Activated T-cell treated with anti-CD3 and anti-CD28 coated beads, Interleukin-2, amount 50 U/mL, for 24 hours (primary cell): Measurements from ENCODE around the gene SLC13A2.
"Not testable (repeated sequence)": the region's sequence is repeated elsewhere in the genome, so short reads cannot be mapped to it uniquely, and the experiment has no call there.

Experiments used
- DNase-seq: peaks from one replicate; pipeline ENCODE4 v3.0.0-alpha.2; 2020
- H3K27ac Mint-ChIP-seq: 2 replicates; pipeline ENCODE4 v1.8.0; 2020; ENCODE audit warnings: mild to moderate bottlenecking, mixed read lengths
- H3K27me3 Mint-ChIP-seq: 2 replicates; pipeline ENCODE4 v1.8.0; 2020; ENCODE audit warnings: mixed read lengths
- H3K36me3 Mint-ChIP-seq: 2 replicates; pipeline ENCODE4 v1.8.0; 2020; ENCODE audit warnings: low read depth, mixed read lengths
- H3K4me1 Mint-ChIP-seq: 2 replicates; pipeline ENCODE4 v1.8.0; 2020; ENCODE audit warnings: low read depth, mixed read lengths
- H3K4me3 Mint-ChIP-seq: 2 replicates; pipeline ENCODE4 v1.8.0; 2020; ENCODE audit warnings: mild to moderate bottlenecking, moderate library complexity, mixed read lengths
- H3K9me3 Mint-ChIP-seq: 2 replicates; pipeline ENCODE4 v1.8.0; 2020; ENCODE audit warnings: mixed read lengths

The SLC13A2 gene

GRCh38 chr17:28473542-28473941 lies at the start of gene SLC13A2:
Gene SLC13A2, plus strand, starts transcription at chr17:28473644. Its CDS starts 69 bp downstream, at chr17:28473713.
- no peak for DNase-seq
- H3K27me3 Mint-ChIP-seq = no peaks in the 10 kb centered on the region
- H3K36me3 Mint-ChIP-seq = no peaks in the 10 kb centered on the region
- no peak within 1 kb of the TSS for H3K4me3 Mint-ChIP-seq
- no peak within 1 kb of the TSS for H3K27ac Mint-ChIP-seq
- no peaks in the 10 kb centered on the region for H3K9me3 Mint-ChIP-seq
- H3K4me1 Mint-ChIP-seq = peaks cover 22% of the 10 kb centered on the region

GRCh38 chr17:28425206-28425605 lies 48.2 kb upstream of the SLC13A2 start:
- no peak for DNase-seq
- Mint-ChIP-seq H3K9me3 (no peaks in the 10 kb centered on the region), H3K27ac (no peak overlapping the region), H3K27me3 (peaks cover 12% of the 10 kb centered on the region), H3K4me3 (no peak overlapping the region), H3K36me3 (no peaks in the 10 kb centered on the region), H3K4me1 (no peaks in the 10 kb centered on the region)

- Mint-ChIP-seq H3K9me3 (no peaks in the 10 kb centered on the region), H3K27me3 (peaks cover 12% of the 10 kb centered on the region), H3K4me3 (no peak overlapping the region), H3K4me1 (no peaks in the 10 kb centered on the region), H3K27ac (no peak overlapping the region), H3K36me3 (no peaks in the 10 kb centered on the region)
- DNase-seq = no peak
Measured at GRCh38 chr17:28426081-28426519, 47.3 kb upstream of the SLC13A2 start.

- Mint-ChIP-seq H3K4me3 (no peak overlapping the region), H3K27me3 (peaks cover 18% of the 10 kb centered on the region), H3K27ac (no peak overlapping the region), H3K4me1 (no peaks in the 10 kb centered on the region), H3K36me3 (no peaks in the 10 kb centered on the region), H3K9me3 (no peaks in the 10 kb centered on the region)
- no peak for DNase-seq
Measured at GRCh38 chr17:28427371-28427770, 46.1 kb upstream of the SLC13A2 start.

GRCh38 chr17:28427982-28428381 lies 45.5 kb upstream of the SLC13A2 start:
- not testable (repeated sequence) for H3K4me1 Mint-ChIP-seq, DNase-seq, H3K27ac Mint-ChIP-seq, H3K9me3 Mint-ChIP-seq, H3K36me3 Mint-ChIP-seq, H3K4me3 Mint-ChIP-seq
- H3K27me3 Mint-ChIP-seq = peaks cover 18% of the 10 kb centered on the region

GRCh38 chr17:28433721-28434120 lies 39.7 kb upstream of the SLC13A2 start:
- Mint-ChIP-seq H3K27me3 (peaks cover 10% of the 10 kb centered on the region), H3K27ac (no peak overlapping the region), H3K9me3 (no peaks in the 10 kb centered on the region), H3K4me3 (no peak overlapping the region), H3K4me1 (no peaks in the 10 kb centered on the region), H3K36me3 (no peaks in the 10 kb centered on the region)
- DNase-seq = no peak

GRCh38 chr17:28434326-28434725 lies 39.1 kb upstream of the SLC13A2 start:
- H3K4me1 Mint-ChIP-seq, DNase-seq, H3K9me3 Mint-ChIP-seq, H3K4me3 Mint-ChIP-seq, H3K27me3 Mint-ChIP-seq, H3K27ac Mint-ChIP-seq, H3K36me3 Mint-ChIP-seq: not testable (repeated sequence)

GRCh38 chr17:28443901-28444638 lies 29.4 kb upstream of the SLC13A2 start:
- DNase-seq = no peak
- H3K27ac Mint-ChIP-seq = no peak overlapping the region
- peaks cover 17% of the 10 kb centered on the region for H3K27me3 Mint-ChIP-seq
- no peak overlapping the region for H3K4me3 Mint-ChIP-seq
- no peaks in the 10 kb centered on the region for H3K4me1 Mint-ChIP-seq
- H3K9me3 Mint-ChIP-seq = no peaks in the 10 kb centered on the region
- no peaks in the 10 kb centered on the region for H3K36me3 Mint-ChIP-seq

- DNase-seq = no peak
- Mint-ChIP-seq H3K4me1 (no peaks in the 10 kb centered on the region), H3K36me3 (no peaks in the 10 kb centered on the region), H3K27me3 (peaks cover 16% of the 10 kb centered on the region), H3K9me3 (no peaks in the 10 kb centered on the region), H3K4me3 (no peak overlapping the region), H3K27ac (no peak overlapping the region)
Measured at GRCh38 chr17:28446716-28447395, 26.6 kb upstream of the SLC13A2 start.

- no peak for DNase-seq
- H3K4me3 Mint-ChIP-seq = no peak overlapping the region
- H3K27ac Mint-ChIP-seq = no peak overlapping the region
- no peaks in the 10 kb centered on the region for H3K4me1 Mint-ChIP-seq
- no peaks in the 10 kb centered on the region for H3K36me3 Mint-ChIP-seq
- no peaks in the 10 kb centered on the region for H3K9me3 Mint-ChIP-seq
- H3K27me3 Mint-ChIP-seq = peaks cover 16% of the 10 kb centered on the region
Measured at GRCh38 chr17:28447396-28447760, 26.1 kb upstream of the SLC13A2 start.

- no peak for DNase-seq
- no peaks in the 10 kb centered on the region for H3K4me1 Mint-ChIP-seq
- H3K4me3 Mint-ChIP-seq = no peak overlapping the region
- no peaks in the 10 kb centered on the region for H3K9me3 Mint-ChIP-seq
- H3K27ac Mint-ChIP-seq = no peak overlapping the region
- no peaks in the 10 kb centered on the region for H3K36me3 Mint-ChIP-seq
- peaks cover 7% of the 10 kb centered on the region for H3K27me3 Mint-ChIP-seq
Measured at GRCh38 chr17:28449859-28450258, 23.6 kb upstream of the SLC13A2 start.

GRCh38 chr17:28457890-28458289 lies 15.6 kb upstream of the SLC13A2 start:
- no peaks in the 10 kb centered on the region for H3K4me1 Mint-ChIP-seq
- H3K4me3 Mint-ChIP-seq = no peak overlapping the region
- no peaks in the 10 kb centered on the region for H3K36me3 Mint-ChIP-seq
- no peak overlapping the region for H3K27ac Mint-ChIP-seq
- H3K27me3 Mint-ChIP-seq = peaks cover 3% of the 10 kb centered on the region
- H3K9me3 Mint-ChIP-seq = no peaks in the 10 kb centered on the region
- DNase-seq = no peak

- DNase-seq, H3K9me3 Mint-ChIP-seq, H3K4me3 Mint-ChIP-seq, H3K27me3 Mint-ChIP-seq, H3K4me1 Mint-ChIP-seq, H3K36me3 Mint-ChIP-seq, H3K27ac Mint-ChIP-seq: not testable (repeated sequence)
Measured at GRCh38 chr17:28458881-28459280, 14.6 kb upstream of the SLC13A2 start.

GRCh38 chr17:28460901-28461300 lies 12.5 kb upstream of the SLC13A2 start:
- no peaks in the 10 kb centered on the region for H3K9me3 Mint-ChIP-seq
- no peak overlapping the region for H3K4me3 Mint-ChIP-seq
- DNase-seq = no peak
- peaks cover 8% of the 10 kb centered on the region for H3K27me3 Mint-ChIP-seq
- H3K27ac Mint-ChIP-seq = no peak overlapping the region
- H3K36me3 Mint-ChIP-seq = no peaks in the 10 kb centered on the region
- H3K4me1 Mint-ChIP-seq = no peaks in the 10 kb centered on the region

GRCh38 chr17:28466001-28466400 lies 7.4 kb upstream of the SLC13A2 start:
- Mint-ChIP-seq H3K36me3 (no peaks in the 10 kb centered on the region), H3K27ac (no peak overlapping the region), H3K4me3 (no peak overlapping the region), H3K27me3 (peaks cover 16% of the 10 kb centered on the region), H3K4me1 (peaks cover 23% of the 10 kb centered on the region), H3K9me3 (no peaks in the 10 kb centered on the region)
- DNase-seq = no peak
